Astrocyte of the hippocampus (primary cell): ENCODE results near the gene VPS8.
A peak's percentile ranks its signal among the peaks of the same experiment; 100 is the strongest.

Experiments
- DNase-seq: peaks from one replicate; pipeline ENCODE4 v3.0.0; 2011; ENCODE audit warnings: low read depth, low spot score

VPS8 gene

GRCh38 chr3:184812662-184813042 lies 686 bp downstream of the VPS8 start:
- no peak for DNase-seq

- DNase-seq = no peak
These were observed 1.4 kb downstream of the VPS8 start for GRCh38 chr3:184813357-184813756.

GRCh38 chr3:184814214-184814613 lies 2.2 kb downstream of the VPS8 start:
- no peak for DNase-seq

GRCh38 chr3:184815046-184815930 lies 3.3 kb downstream of the VPS8 start:
- DNase-seq = peak; percentile 84

GRCh38 chr3:184816614-184817013 lies 4.6 kb downstream of the VPS8 start:
- DNase-seq = no peak

GRCh38 chr3:184820525-184820924 lies 8.6 kb downstream of the VPS8 start:
- no peak for DNase-seq

GRCh38 chr3:184821034-184821433 lies 9.1 kb downstream of the VPS8 start:
- no peak for DNase-seq

- no peak for DNase-seq
These were observed 10.1 kb downstream of the VPS8 start for GRCh38 chr3:184822081-184822480.

- DNase-seq = no peak
These were observed 10.7 kb downstream of the VPS8 start for GRCh38 chr3:184822654-184823053.

- DNase-seq = no peak
These were observed 12.0 kb downstream of the VPS8 start for GRCh38 chr3:184823990-184824389.

- DNase-seq = no peak
These were observed 13.3 kb downstream of the VPS8 start for GRCh38 chr3:184825121-184825820.

GRCh38 chr3:184827572-184827971 lies 15.6 kb downstream of the VPS8 start:
- no peak for DNase-seq

GRCh38 chr3:184832044-184832443 lies 20.1 kb downstream of the VPS8 start:
- no peak for DNase-seq

- DNase-seq = no peak
These were observed 20.9 kb downstream of the VPS8 start for GRCh38 chr3:184832903-184833302.

GRCh38 chr3:184836090-184836822 lies 24.3 kb downstream of the VPS8 start:
- no peak for DNase-seq

GRCh38 chr3:184842433-184842832 lies 30.5 kb downstream of the VPS8 start:
- DNase-seq = no peak

- no peak for DNase-seq
These were observed 33.9 kb downstream of the VPS8 start for GRCh38 chr3:184845819-184846218.

- DNase-seq = no peak
These were observed 34.5 kb downstream of the VPS8 start for GRCh38 chr3:184846496-184846895.

GRCh38 chr3:184848934-184849333 lies 37.0 kb downstream of the VPS8 start:
- DNase-seq = no peak

GRCh38 chr3:184850201-184850600 lies 38.2 kb downstream of the VPS8 start:
- no peak for DNase-seq

GRCh38 chr3:184857099-184857498 lies 45.1 kb downstream of the VPS8 start:
- no peak for DNase-seq

- no peak for DNase-seq
These were observed 52.0 kb downstream of the VPS8 start for GRCh38 chr3:184864000-184864399.
